Stomach (tissue), 4 donors: ENCODE results near the gene ZNF513.

Source experiments
- EP300 ChIP-seq: sonication (generic); formaldehyde crosslinking; IDR thresholded peaks from one replicate; pipeline ENCODE4 v1.6.1; 2017; ENCODE audit warnings: antibody characterized with exemption
- POLR2A ChIP-seq, 4 donors: fragments of 450-650 bp; IDR thresholded peaks; one replicate each; pipeline ENCODE4 v1.6.1; 2016; ENCODE audit warnings: antibody characterized with exemption in 4 of 4, control low read depth in 2 of 4, mild to moderate bottlenecking in 1 of 4, moderate library complexity in 1 of 4
- POLR2AphosphoS5 ChIP-seq, 3 donors: sonication (generic); formaldehyde crosslinking; IDR thresholded peaks; one replicate each; pipeline ENCODE4 v1.6.1; 2016; ENCODE audit warnings: antibody characterized with exemption in 3 of 3
- TF ChIP-seq, protein P1 (sequence below), 7 experiments: fragments of 450-650 bp in 4 of 7; fragments of 200-600 bp in 3 of 7; sonication (generic) in 3 of 7; IDR thresholded peaks; one replicate each; pipeline ENCODE4 v1.5.1; 2016 to 2019; ENCODE audit warnings: antibody characterized with exemption in 7 of 7, control low read depth in 2 of 7, mild to moderate bottlenecking in 1 of 7

GRCh38 chr2:27369471-27370025, 11.0 kb downstream of the ZNF513 start:
- TF ChIP-seq, protein P1, sequence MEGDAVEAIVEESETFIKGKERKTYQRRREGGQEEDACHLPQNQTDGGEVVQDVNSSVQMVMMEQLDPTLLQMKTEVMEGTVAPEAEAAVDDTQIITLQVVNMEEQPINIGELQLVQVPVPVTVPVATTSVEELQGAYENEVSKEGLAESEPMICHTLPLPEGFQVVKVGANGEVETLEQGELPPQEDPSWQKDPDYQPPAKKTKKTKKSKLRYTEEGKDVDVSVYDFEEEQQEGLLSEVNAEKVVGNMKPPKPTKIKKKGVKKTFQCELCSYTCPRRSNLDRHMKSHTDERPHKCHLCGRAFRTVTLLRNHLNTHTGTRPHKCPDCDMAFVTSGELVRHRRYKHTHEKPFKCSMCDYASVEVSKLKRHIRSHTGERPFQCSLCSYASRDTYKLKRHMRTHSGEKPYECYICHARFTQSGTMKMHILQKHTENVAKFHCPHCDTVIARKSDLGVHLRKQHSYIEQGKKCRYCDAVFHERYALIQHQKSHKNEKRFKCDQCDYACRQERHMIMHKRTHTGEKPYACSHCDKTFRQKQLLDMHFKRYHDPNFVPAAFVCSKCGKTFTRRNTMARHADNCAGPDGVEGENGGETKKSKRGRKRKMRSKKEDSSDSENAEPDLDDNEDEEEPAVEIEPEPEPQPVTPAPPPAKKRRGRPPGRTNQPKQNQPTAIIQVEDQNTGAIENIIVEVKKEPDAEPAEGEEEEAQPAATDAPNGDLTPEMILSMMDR (IDR thresholded peaks at IDR 0.05) = peak in 1 of 7 experiments; percentile 7
- no peak for TF ChIP-seq POLR2AphosphoS5 (IDR thresholded peaks at IDR 0.05)
- no peak for TF ChIP-seq POLR2A (IDR thresholded peaks at IDR 0.05)
- TF ChIP-seq EP300 = no peak
